Activated B cell treated with CpG ODN at 0.5 μM for 24 hours (primary cell): ENCODE results near the gene BCR. TPM values are rescaled to one million over a fixed set of nuclear protein-coding genes. Genes with fewer than 3 reads are reported as not detected.

ENCODE experiments used
- ATAC-seq: fragments of 200-7000 bp; cut with Tn5 transposase; one replicate; pipeline ENCODE4 v1.10.0; 2021; ENCODE audit warnings: low read depth, mild to moderate bottlenecking, moderate library complexity
- CTCF ChIA-PET: fragments of 350-600 bp; sonication (Branson Sonifier 250); formaldehyde crosslinking; loops from one replicate; lab custom pipeline; 2021; ENCODE audit warnings: antibody characterized with exemption; lab: Charles Lee
- POLR2A ChIA-PET: fragments of 350-600 bp; sonication (Branson Sonifier 250); formaldehyde crosslinking; loops from one replicate; lab custom pipeline; 2021; ENCODE audit warnings: antibody characterized with exemption; lab: Charles Lee
- DNase-seq: peaks from one replicate; pipeline ENCODE4 v3.0.0; 2022
- H3K27ac Mint-ChIP-seq: one replicate; pipeline ENCODE4 v1.8.0; 2020; ENCODE audit warnings: mixed read lengths
- H3K27me3 Mint-ChIP-seq: one replicate; pipeline ENCODE4 v1.8.0; 2021; ENCODE audit warnings: mixed read lengths
- H3K36me3 Mint-ChIP-seq: one replicate; pipeline ENCODE4 v1.8.0; 2021; ENCODE audit warnings: low read depth, mixed read lengths
- H3K4me1 Mint-ChIP-seq: one replicate; pipeline ENCODE4 v1.8.0; 2021; ENCODE audit warnings: mixed read lengths
- H3K4me3 Mint-ChIP-seq: one replicate; pipeline ENCODE4 v1.8.0; 2020; ENCODE audit warnings: mild to moderate bottlenecking, mixed read lengths
- H3K9me3 Mint-ChIP-seq: one replicate; pipeline ENCODE4 v1.8.0; 2020; ENCODE audit warnings: mixed read lengths
- intact Hi-C: fragments of 100-400 bp; cut with micrococcal nuclease; formaldehyde crosslinking; loops from one replicate; pipeline ENCODE4 v1.15.1; 2024
- total RNA-seq: library from RNA; stranded (reverse); gene quantifications from 2 replicates; pipeline ENCODE4 v1.2.3, GENCODE V29; 2022
- TF ChIP-seq, protein P1 (sequence below): fragments of 200-600 bp; IDR thresholded peaks from one replicate; pipeline ENCODE4 v1.8.0; 2022; ENCODE audit warnings: antibody characterized with exemption, mild to moderate bottlenecking

The BCR gene
- total RNA-seq, 1 donor from 2014 or later, result 20.9 TPM

DNA sequence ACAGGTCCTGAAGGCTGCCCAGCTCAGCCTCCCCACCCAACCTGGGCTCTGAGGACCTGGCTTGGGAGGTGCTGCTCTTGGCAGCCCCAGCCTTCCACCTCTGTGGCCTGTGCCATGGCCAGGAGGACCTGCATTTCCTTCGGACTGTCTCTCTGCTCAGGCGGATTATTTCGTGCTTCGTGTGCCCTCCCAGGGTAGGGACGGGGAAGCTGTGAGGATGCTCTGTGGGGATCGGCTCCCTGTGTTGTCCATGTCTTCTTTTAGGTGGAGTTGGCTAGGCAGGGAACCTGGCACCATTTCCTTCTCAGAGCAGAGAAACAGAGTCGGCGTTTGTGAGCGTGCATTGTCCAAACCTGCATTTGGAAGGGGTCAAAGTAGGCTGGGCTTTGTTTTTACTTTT, 34.1 kb downstream of the BCR start:
- CTCF ChIA-PET, result no interaction called here
- no peak overlapping the region for H3K4me3 Mint-ChIP-seq
- peaks cover 2% of the 10 kb centered on the region for H3K27me3 Mint-ChIP-seq
- POLR2A ChIA-PET, result no interaction called here
- DNase-seq, result no peak
- intact Hi-C loops, result no loop called here
- no peaks in the 10 kb centered on the region for H3K9me3 Mint-ChIP-seq
- H3K4me1 Mint-ChIP-seq, result peaks cover 76% of the 10 kb centered on the region
- H3K36me3 Mint-ChIP-seq, result no peaks in the 10 kb centered on the region
- H3K27ac Mint-ChIP-seq, result no peak overlapping the region
- ATAC-seq, result no peak
- TF ChIP-seq, protein P1, sequence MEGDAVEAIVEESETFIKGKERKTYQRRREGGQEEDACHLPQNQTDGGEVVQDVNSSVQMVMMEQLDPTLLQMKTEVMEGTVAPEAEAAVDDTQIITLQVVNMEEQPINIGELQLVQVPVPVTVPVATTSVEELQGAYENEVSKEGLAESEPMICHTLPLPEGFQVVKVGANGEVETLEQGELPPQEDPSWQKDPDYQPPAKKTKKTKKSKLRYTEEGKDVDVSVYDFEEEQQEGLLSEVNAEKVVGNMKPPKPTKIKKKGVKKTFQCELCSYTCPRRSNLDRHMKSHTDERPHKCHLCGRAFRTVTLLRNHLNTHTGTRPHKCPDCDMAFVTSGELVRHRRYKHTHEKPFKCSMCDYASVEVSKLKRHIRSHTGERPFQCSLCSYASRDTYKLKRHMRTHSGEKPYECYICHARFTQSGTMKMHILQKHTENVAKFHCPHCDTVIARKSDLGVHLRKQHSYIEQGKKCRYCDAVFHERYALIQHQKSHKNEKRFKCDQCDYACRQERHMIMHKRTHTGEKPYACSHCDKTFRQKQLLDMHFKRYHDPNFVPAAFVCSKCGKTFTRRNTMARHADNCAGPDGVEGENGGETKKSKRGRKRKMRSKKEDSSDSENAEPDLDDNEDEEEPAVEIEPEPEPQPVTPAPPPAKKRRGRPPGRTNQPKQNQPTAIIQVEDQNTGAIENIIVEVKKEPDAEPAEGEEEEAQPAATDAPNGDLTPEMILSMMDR, result no peak

DNA sequence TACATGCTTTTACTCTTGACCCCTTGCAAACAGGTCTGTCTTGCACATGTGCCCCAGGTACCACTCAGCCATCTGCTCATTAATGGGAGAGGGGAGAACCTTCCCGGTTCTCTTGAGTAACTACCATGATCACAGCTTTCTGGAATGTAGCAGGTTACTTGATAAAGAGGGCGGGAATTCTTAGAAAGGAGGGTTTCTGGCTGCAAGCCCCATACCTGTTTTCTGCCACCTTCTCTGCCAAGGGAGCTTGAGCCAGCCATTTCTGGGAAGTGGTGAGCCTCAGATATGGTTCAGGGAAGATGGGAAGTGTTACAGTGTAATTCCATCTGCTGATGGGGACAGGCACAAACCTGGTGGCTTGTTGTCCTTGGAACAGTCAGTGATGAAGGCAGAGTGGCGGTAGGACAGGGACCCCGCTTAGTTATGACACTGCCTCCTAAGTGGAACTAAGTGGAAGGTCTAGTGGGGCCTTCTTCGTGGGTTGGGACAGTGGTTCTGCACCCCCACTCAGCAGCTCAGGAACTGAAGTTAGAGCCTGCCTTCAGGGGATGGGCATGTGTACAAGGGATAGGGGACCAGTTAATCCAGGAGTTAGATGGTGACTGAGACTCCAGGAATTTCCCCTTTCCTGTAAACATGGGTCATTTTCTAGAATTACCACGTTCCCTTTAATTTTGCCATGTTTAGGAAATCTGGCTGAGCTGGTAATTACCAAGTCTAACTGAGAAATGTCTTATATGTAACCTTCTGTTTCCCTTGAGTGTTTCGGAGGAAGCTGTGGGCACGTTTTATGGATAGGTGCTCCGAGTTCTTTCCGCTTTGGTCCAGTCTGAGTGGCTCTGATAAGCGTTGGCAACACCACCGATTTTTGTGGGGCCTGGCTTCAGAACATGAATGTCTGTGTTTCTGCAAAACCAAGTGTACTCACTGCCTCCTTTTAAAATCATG, 35.3 kb downstream of the BCR start:
- Mint-ChIP-seq H3K4me3 (no peak overlapping the region), H3K9me3 (no peaks in the 10 kb centered on the region), H3K27me3 (peaks cover 2% of the 10 kb centered on the region), H3K36me3 (no peaks in the 10 kb centered on the region), H3K4me1 (peaks cover 85% of the 10 kb centered on the region), H3K27ac (no peak overlapping the region)
- ATAC-seq, result no peak
- TF ChIP-seq, protein P1, result no peak
- DNase-seq, result no peak
- intact Hi-C loops, result loop anchor here (1.0 kb wide), 1 partner anchor 33 kb away; no protein-coding TSS in a partner anchor
- ChIA-PET CTCF (interaction anchor here (0.6 to 1.5 kb wide), 2 partner anchors 14 to 1551 kb away, joined by 4 to 5 read pairs; no protein-coding TSS in a partner anchor), POLR2A (no interaction called here)

DNA sequence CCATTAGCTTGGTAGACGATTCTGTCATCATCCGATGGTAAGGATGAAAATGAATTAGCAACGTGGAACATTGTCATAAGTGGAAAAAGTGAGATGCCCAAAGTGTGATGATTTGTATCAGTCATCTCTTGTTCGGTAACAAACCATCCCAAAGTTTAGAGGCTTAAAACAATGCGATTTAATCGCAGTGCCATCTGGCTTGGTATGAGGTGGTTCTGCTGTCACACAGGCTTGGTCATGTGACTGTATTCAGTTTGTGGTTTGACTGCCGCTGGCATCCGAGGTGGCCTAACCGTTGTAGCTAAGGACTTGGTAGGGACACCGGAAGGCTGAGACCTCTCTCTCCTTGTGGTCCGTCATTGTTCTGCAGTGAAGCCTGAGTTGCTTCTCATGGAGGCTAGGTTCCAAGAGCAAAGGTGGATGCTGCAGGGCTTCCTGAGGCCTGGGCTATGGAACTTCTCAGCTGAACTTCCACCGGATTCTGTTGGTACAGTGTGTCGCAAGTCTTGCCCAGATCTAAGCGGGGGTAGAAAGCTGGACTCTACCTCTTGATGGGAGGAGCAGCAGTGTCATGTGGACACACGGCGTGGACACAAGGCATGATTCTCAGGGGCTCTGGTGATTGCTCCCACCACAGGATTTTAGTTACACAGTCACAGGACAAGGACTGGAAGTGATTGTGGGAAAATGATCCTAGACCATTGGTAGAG, 36.3 kb downstream of the BCR start:
- Mint-ChIP-seq H3K4me1 (peaks cover 91% of the 10 kb centered on the region), H3K27me3 (peaks cover 2% of the 10 kb centered on the region), H3K4me3 (peak overlapping the region; percentile 46), H3K27ac (no peak overlapping the region), H3K9me3 (no peaks in the 10 kb centered on the region), H3K36me3 (no peaks in the 10 kb centered on the region)
- DNase-seq (no peak), ATAC-seq (no peak)
- ChIA-PET POLR2A (no interaction called here), CTCF (interaction anchor here (0.6 to 1.5 kb wide), 2 partner anchors 16 to 1549 kb away, joined by 4 to 5 read pairs; no protein-coding TSS in a partner anchor)
- intact Hi-C loops, result loop anchor here (1.0 kb wide), 1 partner anchor 34 kb away; no protein-coding TSS in a partner anchor
- TF ChIP-seq, protein P1, result no peak

DNA sequence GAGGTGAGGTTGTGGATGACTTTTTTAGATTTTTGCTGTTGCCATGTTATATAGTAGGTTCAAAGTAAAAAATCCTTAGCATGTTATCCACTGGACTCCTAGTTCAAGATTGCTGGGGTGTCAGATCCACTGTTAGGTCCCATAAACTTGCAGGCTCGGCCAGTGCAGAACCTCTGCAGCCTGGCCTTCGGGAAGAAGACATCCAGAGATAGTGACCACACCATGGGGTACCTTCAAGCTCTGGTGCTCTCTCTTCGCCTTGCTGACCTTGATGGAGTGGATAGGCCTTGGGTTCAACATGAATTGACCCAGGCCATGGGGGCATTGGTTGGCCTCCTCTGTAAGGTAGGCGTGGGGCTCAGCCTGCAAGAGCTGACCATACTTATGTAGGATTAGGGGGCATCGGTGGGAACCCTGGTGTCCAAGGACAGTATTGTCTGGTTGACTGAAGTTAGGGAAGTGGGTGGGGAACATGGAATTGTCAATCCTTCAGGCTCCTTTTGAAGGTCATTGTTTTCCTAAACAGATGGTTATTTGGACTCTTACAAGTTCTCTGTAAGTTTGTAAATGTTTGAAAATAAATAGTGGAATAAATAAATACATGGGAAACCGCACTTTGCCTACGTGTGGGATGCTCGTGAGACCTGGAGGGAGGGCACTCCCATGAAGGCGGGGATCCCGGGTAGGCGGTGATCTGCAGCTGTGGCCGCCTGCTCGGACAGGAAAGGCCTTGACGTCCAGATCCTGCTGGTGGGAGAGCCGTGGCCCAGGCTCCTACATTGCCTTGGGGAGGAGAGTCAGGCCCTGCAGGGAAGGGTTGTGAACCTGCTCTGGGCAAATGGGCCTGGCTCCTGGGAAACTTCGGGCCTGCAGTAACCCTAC, 37.1 kb downstream of the BCR start:
- ATAC-seq (no peak), DNase-seq (no peak)
- Mint-ChIP-seq H3K27me3 (peaks cover 2% of the 10 kb centered on the region), H3K9me3 (no peaks in the 10 kb centered on the region), H3K4me3 (no peak overlapping the region), H3K27ac (no peak overlapping the region), H3K36me3 (no peaks in the 10 kb centered on the region), H3K4me1 (peaks cover 91% of the 10 kb centered on the region)
- TF ChIP-seq, protein P1, result no peak
- ChIA-PET CTCF (interaction anchor here (1.5 kb wide), 1 partner anchor 16 kb away, joined by 4 read pairs; no protein-coding TSS in a partner anchor), POLR2A (interaction anchor here (1.4 to 4.7 kb wide), 2 partner anchors 10 to 13 kb away, joined by 3 to 17 read pairs; no protein-coding TSS in a partner anchor)
- intact Hi-C loops, result loop anchor here (2.0 kb wide), 1 partner anchor 75 kb away; no protein-coding TSS in a partner anchor
